ENCODE measurements around the gene SGCA.

SGCA gene

GRCh38 chr17:50209472-50210239, 43.9 kb downstream of the SGCA start:
- DNase-seq (ENCODE audit: low spot score), result peak; percentile 53

GRCh38 chr17:50210240-50211225, 44.7 kb downstream of the SGCA start:
- peak; percentile 40 for DNase-seq (ENCODE audit: low spot score)

DNA sequence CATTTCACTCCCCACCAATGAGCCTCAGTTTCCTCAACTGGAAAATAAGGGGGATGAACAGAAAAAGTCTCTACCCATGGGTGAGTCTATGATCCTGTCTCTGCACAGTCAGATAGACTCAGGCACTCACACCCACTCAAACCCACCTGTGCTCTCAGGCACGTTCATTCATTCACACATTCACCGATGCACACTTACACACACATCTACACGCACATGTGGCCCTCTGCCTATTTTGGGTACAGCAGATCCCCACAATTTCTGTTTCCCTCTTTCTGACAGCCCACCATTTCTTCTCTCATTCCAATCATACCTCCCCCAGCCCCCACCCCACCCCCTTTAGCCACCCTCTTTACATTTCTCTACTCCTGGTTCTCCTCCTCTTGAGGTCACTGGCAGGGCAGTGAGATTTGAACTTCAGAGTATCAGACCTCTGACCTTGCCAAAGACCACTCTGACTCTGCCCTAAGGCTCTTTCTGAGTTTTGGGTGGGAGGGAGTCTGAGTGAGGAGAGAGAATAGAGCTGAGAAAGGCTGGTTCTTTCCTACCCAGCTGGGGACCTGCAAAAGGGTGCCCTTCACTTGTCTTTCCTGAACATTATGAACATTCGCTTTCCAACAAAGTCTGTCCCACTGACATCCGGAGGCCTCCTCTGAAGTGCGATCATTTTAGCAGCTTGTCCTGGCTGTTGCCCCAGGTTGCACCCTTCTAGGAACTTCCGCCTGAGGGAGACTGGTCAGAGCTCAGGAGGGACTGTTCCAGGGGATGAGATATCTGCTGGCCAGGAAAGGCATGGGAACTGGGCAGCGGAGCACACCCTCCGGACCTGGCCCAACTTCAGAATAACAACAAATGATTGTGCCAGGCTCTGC, 45.7 kb downstream of the SGCA start:
- no peak for DNase-seq (ENCODE audit: low spot score)

DNA sequence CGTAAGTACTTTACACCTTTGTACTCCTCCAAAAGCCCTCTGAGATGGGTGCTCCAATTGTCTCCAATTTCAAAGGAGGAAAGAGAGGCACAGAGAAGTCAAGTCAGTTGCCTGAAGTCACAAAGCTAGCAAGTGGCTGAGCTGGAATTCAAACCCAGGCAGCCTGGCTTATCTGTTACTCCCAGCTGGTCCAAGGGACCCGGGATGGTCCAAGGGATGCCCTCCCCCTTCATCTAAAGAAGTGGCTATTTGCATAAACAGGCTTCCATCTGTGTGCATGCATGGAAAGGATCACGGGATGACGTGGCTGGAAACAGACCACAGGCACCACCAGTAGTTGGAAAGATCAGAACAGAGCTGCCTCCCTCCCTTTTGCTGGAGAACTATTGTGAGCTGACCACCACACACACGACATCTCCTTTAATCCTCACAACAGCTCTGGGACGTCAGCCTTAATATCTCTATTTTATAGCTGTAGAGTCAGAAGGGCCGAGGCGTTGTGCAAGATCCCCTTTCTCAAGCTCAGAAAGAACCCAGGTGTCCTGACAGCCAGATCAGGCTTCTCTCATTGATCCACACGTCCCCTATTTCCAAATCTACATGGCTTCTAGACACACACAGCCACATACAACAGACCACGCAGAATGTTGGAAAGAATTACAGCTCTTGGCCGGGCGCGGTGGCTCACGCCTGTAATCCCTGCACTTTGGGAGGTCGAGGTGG, 46.5 kb downstream of the SGCA start:
- DNase-seq (ENCODE audit: low spot score), result no peak

DNA sequence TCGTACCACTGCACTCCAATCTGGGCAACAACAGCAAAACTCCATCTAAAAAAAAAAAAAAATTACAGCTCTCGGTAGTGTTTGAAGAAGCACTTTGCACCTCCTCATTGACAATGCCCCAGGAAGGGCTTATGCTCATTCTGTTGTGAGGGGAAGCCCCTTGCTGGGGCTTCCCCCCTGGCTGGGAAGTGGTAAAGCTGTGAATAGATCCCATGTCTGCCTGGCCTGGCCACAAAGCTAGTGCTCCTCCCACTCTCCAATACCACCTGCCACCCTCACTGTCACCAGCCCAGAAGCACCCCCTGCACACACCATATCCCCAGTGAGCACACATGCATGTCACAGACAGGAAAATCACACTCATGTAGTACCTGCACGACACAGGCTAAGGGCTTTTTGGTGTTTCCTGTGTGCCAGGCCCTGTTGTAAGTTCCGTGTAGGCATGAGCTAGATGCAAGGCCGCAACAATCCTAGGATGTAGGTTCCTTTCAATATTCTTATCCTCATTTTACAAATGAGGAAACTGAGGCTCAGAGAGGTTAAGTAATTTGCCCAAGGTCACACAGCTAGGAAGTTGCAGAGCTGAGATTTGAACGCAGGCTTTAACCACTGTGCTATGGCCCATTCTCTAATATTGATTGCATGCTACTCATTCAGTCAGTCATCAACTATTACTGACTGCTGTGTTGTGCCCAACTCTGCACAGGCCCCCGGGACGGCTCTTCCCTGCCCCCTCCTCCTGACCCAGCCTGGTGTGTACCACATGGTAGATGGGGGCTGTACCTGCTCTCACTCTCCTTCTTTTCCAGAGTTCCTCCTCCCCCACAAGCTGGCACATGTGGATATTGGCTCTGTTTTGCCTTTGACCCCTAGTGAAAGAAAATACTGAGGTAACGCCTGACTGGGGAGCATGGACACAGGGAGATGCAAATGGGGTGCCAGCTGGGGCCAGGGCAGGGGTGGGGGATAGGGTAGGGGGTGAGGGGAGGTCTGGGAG, 47.5 kb downstream of the SGCA start:
- peak; percentile 48 for DNase-seq (ENCODE audit: low spot score)

DNA sequence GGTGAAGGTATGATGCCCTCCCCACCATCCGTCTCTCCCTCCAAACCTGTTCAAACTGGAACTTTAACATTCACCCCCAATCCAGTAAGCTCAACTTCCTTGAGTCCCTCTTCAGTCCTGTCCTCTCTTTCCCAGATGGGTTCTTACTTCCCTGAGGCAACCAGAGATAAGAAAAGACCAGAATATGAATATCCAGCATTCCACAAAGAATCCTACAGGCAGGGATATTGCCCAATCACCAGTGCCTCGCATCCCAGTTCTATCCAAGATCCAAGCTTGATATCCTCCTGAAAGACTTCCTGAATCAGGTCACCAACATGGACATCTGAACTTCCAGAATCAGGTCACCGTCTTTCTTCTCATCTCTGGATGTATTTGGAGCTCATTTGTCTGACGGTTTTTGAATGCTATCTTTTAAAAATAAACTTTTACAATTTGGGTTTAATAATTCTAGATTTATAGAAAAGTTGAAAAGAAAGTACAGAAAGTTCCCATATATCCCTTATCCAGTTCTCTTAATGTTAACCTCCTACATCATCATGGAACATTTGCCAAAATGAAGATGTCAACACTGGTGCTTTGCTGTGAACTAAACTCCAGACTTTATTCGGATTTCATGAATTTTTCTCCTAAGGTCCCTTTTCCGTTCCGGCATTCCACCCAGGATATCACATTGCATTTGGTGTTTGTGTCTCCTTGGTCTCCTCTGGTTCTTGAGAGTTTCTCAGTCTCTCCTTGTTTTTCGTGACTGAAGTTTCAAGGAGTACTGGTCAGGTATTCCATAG, 49.4 kb downstream of the SGCA start:
- no peak for DNase-seq (ENCODE audit: low spot score)

DNA sequence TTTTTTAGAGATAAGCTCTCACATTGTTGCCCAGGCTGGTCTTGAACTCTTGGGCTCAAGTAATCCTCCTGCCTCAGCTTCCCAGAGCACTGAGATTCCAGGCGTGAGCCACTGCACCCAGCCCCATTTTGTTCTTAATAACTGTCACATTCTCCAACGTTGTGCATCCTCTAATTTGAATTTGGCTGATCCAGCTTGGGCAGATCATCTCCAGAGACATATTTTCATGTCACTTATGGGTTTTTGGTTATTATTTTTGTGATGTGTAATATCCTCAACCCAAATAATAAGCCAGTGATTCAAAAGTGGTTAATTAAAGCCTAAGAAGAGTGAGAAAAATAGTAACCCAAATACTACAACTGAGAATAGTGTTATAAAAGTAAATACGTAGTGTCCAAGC, 51.8 kb downstream of the SGCA start:
- no peak for DNase-seq (ENCODE audit: low spot score)

DNA sequence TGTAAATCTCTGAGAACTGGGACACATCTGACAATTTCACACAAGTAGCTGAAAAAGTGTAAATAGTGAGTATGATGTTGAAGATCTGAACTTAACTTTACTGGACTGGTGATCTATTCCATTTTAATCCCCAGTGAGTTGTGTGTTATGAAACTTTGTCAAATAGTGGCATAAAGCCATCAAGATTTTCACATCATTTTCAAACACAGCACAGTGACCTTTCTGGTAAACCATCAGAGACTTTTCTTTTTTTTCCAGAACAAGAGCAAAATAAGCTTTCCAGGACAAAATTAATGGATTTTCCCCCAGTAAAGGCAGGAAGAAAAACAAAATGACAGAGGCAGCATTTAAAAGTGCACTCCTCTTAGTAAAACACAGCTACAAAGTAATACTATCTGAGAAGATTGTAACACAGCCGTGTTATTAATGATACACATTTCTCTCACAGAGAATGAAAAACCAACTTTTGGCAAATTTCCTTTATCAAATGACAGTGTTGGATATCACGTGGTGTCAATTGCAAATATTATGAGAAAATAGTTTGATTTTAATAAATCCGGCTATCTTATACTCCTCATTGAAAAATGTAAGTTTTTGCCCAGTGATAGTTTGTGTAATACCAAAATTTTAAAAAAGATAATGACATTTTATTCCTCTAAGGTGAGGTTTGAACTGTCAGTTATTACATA, 52.4 kb downstream of the SGCA start:
- no peak for DNase-seq (ENCODE audit: low spot score)

GRCh38 chr17:50218771-50219315, 53.0 kb downstream of the SGCA start:
- DNase-seq (ENCODE audit: low spot score), result no peak

DNA sequence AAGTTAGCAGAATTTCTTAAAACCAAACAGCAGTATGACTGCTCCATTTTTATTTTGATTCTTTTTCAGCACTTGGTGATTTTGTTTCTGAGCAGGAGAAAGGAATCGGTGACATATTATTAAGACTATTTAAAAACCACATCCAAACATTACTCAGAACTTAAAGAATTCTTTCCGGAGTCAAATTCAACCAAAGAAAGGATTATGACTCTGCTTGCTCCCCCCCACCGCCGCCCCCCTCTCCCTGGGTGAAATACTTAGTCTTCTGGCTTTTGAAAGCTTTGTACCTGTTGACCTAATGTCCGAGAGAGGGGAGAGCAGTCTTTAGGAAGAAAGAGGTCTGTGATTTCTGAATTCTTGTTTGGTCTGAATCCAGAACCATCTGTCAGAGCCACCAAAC, 53.5 kb downstream of the SGCA start:
- no peak for DNase-seq (ENCODE audit: low spot score)

- peak; percentile 46 for DNase-seq (ENCODE audit: low spot score)
Observed at GRCh38 chr17:50219939-50220465, 54.2 kb downstream of the SGCA start.

- peak; percentile 41 for DNase-seq (ENCODE audit: low spot score)
Observed at GRCh38 chr17:50220811-50221210, 55.0 kb downstream of the SGCA start.

GRCh38 chr17:50221266-50221863, 55.6 kb downstream of the SGCA start:
- no peak for DNase-seq (ENCODE audit: low spot score)

DNA sequence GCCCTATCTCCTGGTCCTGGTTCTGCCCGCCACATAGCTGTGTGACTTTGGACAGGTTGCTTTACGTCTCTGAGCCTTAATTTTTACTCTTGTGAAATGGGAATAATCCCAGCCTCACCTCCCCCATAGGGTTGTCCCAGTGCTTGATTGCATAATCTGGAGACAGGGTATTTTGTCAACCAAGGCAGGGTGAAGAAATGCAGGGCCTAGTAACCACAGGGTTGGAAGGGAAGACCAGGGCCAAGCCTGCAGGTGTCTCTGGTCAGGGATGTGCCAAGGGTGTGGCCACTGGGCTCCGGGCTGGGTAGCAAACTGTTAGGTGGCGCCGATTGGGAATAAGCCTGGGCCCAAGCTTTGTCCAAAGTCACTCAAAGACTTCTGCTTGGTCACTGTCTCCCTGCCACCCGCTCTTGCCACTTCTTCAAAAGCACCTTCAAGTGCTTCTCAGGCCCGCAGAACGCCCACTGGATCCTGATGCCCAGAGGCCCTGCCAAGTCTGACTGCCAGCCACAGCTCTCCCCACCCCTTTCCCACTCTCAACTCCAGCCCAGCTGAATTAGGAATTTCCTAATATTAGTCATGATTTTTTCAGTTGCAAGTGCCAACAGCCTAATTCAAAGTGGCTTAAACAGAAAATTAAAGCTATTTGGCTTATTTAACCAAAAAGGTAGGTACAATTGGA, 56.2 kb downstream of the SGCA start:
- peak; percentile 32 for DNase-seq (ENCODE audit: low spot score)

- DNase-seq (ENCODE audit: low spot score), result no peak
Observed at GRCh38 chr17:50222922-50223321, 57.1 kb downstream of the SGCA start.

All from D341Med (cell line).